Measurements from ENCODE around the gene PPP1R9A. TPM values are rescaled to one million over a fixed set of nuclear protein-coding genes. Genes with fewer than 3 reads are reported as not detected.

PPP1R9A gene
- total RNA-seq, 4 donors from 2014 or later, result 0.51 to 2.7 (median 1.4) TPM

DNA sequence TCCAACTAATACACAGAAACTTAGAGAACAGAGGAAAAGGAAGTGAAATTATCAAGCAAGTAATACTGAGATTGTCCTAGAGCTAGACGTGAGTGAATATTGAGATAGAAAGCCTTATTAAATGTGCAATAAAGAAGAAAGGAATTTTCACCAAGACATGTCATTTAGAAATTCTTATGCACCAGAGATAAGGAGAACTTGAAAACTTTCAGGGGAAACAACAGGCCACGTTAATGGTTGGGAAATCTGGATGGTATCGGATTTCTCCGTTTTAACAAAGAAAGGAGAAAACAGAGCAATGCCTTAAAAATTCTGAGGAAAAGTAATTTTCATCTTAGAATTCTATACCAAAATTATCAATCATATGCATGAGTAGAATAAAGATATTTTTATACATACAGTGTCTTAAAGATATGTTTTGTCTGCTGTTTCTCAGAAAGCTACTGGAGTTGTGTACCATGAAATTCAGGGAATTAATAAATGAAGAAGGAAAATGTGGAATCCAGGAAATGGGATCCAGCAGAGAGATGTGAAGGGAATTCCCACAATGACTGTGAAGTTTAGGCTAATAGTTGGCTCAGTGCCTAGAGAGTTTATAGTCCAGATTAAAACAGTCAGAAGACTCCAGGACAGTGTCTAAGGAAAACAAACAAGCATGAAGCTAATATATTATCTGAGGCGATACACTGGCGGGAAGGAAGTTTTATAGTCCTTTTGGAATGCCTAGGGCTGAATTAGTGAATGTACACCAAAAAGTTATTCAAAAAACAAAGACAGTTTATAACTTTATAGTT lies 159.5 kb downstream of the PPP1R9A start:
- TF ChIP-seq, protein P1, sequence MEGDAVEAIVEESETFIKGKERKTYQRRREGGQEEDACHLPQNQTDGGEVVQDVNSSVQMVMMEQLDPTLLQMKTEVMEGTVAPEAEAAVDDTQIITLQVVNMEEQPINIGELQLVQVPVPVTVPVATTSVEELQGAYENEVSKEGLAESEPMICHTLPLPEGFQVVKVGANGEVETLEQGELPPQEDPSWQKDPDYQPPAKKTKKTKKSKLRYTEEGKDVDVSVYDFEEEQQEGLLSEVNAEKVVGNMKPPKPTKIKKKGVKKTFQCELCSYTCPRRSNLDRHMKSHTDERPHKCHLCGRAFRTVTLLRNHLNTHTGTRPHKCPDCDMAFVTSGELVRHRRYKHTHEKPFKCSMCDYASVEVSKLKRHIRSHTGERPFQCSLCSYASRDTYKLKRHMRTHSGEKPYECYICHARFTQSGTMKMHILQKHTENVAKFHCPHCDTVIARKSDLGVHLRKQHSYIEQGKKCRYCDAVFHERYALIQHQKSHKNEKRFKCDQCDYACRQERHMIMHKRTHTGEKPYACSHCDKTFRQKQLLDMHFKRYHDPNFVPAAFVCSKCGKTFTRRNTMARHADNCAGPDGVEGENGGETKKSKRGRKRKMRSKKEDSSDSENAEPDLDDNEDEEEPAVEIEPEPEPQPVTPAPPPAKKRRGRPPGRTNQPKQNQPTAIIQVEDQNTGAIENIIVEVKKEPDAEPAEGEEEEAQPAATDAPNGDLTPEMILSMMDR (IDR thresholded peaks at IDR 0.05), result no peak
- TF ChIP-seq POLR2A (IDR thresholded peaks at IDR 0.05), result no peak
- intact Hi-C loops (cut with DNase I; ENCODE audit: low total_unique reads), result no loop called here
- 66 to 75% methylated on average over 6 of the region's 6 CpGs for WGBS, 2 donors
- no peak overlapping the region for H3K4me3 ChIP-seq (ENCODE audit: low read depth, poor library complexity, severe bottlenecking)
- no peak for DNase-seq (ENCODE audit: low spot score in 2 of 2)

DNA sequence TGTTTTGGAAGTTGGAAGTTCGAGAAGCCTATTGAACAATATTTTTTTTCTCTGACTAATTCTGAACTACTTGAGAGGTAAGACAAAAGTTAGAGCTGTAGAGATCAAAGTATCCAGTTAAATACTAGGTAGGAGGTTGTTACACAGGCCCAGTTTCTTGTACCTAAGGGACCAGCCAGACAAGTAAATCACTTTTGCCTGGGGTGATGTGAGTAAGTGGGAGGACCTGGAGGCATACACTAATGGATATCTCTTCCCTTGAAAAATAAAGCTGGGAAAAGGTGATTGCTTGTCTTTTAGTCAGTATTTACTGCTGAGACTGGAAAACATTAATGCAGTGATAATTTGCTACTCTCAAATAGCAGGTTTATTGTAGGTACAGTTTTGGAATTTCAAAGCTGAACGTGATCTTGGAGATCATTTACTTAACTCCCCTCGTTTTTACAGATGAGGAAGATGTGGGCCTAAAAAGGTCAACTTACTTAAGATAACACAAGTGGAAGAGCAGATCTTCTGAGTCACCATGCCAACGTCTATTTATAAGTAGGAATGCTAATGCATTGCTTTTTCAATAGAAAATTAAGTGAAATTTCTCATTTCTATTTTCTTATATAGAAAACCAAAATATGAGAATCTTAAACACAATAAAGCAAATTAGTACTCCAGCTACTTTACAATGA lies 181.3 kb downstream of the PPP1R9A start:
- no peak for TF ChIP-seq POLR2A (IDR thresholded peaks at IDR 0.05)
- TF ChIP-seq, protein P1 (IDR thresholded peaks at IDR 0.05), result no peak
- DNase-seq (ENCODE audit: low spot score in 2 of 2), result no peak
- H3K4me3 ChIP-seq (ENCODE audit: low read depth, poor library complexity, severe bottlenecking), result no peak overlapping the region
- intact Hi-C loops (cut with DNase I; ENCODE audit: low total_unique reads), result no loop called here
- WGBS, 2 donors, result 50 to 70% methylated on average over 4 of the region's 4 CpGs

GRCh38 chr7:95089414-95090315 lies 182.3 kb downstream of the PPP1R9A start:
- WGBS, 2 donors, result 74 to 81% methylated on average over 4 of the region's 4 CpGs
- DNase-seq (ENCODE audit: low spot score in 2 of 2), result no peak
- TF ChIP-seq, protein P1 (IDR thresholded peaks at IDR 0.05), result no peak
- TF ChIP-seq POLR2A (IDR thresholded peaks at IDR 0.05), result no peak
- intact Hi-C loops (cut with DNase I; ENCODE audit: low total_unique reads), result no loop called here
- no peak overlapping the region for H3K4me3 ChIP-seq (ENCODE audit: low read depth, poor library complexity, severe bottlenecking)

GRCh38 chr7:95092324-95092723 lies 184.9 kb downstream of the PPP1R9A start:
- no peak overlapping the region for H3K4me3 ChIP-seq (ENCODE audit: low read depth, poor library complexity, severe bottlenecking)
- 27 to 33% methylated on average over 1 of the region's 1 CpG for WGBS, 2 donors
- intact Hi-C loops (cut with DNase I; ENCODE audit: low total_unique reads), result no loop called here
- no peak for DNase-seq (ENCODE audit: low spot score in 2 of 2)
- TF ChIP-seq POLR2A (IDR thresholded peaks at IDR 0.05), result no peak
- TF ChIP-seq, protein P1 (IDR thresholded peaks at IDR 0.05), result no peak

- WGBS, 2 donors, result 45 to 50% methylated on average over 2 of the region's 2 CpGs
- no peak for TF ChIP-seq POLR2A (IDR thresholded peaks at IDR 0.05)
- TF ChIP-seq, protein P1 (IDR thresholded peaks at IDR 0.05), result no peak
Observed at GRCh38 chr7:95095259-95095965, 188.0 kb downstream of the PPP1R9A start.

More at GRCh38 chr7:95095259-95095965, 188.0 kb downstream of the PPP1R9A start:
- DNase-seq (ENCODE audit: low spot score in 2 of 2), result no peak
- H3K4me3 ChIP-seq (ENCODE audit: low read depth, poor library complexity, severe bottlenecking), result no peak overlapping the region
- intact Hi-C loops (cut with DNase I; ENCODE audit: low total_unique reads), result no loop called here
